Measurements from ENCODE around the gene CEP152.
"Not testable (repeated sequence)": the region's sequence is repeated elsewhere in the genome, so short reads cannot be mapped to it uniquely, and the experiment has no call there.

Gene CEP152

DNA sequence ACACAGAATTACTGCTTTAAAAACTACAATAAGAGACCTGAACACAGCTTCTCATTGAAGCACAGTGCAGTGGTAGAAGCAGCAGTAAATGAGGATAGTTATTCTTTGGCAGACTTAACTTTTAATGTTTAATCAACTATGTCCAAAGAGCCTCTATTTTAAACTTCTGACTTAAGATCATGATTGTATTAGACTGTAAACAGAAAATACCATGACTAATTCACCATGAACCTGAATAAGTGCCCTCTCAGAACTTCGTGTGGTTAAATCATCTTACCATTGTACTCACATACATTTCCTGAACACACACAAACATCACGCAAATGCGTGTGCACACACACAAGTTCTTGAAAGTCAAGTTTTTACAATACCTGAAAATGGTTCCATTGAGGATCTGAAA is 13.9 kb downstream of the CEP152 start:
- TF ChIP-seq, protein P1, sequence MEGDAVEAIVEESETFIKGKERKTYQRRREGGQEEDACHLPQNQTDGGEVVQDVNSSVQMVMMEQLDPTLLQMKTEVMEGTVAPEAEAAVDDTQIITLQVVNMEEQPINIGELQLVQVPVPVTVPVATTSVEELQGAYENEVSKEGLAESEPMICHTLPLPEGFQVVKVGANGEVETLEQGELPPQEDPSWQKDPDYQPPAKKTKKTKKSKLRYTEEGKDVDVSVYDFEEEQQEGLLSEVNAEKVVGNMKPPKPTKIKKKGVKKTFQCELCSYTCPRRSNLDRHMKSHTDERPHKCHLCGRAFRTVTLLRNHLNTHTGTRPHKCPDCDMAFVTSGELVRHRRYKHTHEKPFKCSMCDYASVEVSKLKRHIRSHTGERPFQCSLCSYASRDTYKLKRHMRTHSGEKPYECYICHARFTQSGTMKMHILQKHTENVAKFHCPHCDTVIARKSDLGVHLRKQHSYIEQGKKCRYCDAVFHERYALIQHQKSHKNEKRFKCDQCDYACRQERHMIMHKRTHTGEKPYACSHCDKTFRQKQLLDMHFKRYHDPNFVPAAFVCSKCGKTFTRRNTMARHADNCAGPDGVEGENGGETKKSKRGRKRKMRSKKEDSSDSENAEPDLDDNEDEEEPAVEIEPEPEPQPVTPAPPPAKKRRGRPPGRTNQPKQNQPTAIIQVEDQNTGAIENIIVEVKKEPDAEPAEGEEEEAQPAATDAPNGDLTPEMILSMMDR (IDR thresholded peaks at IDR 0.05) = no peak
- Mint-ChIP-seq H3K36me3 (ENCODE audit: low read depth) (peaks cover 27% of the 10 kb centered on the region), H3K27me3 (ENCODE audit: low read depth, poor library complexity) (no peaks in the 10 kb centered on the region), H3K9me3 (no peaks in the 10 kb centered on the region), H3K4me3 (no peak overlapping the region), H3K27ac (no peak overlapping the region), H3K4me1 (peaks cover 21% of the 10 kb centered on the region)
- DNase-seq = no peak

DNA sequence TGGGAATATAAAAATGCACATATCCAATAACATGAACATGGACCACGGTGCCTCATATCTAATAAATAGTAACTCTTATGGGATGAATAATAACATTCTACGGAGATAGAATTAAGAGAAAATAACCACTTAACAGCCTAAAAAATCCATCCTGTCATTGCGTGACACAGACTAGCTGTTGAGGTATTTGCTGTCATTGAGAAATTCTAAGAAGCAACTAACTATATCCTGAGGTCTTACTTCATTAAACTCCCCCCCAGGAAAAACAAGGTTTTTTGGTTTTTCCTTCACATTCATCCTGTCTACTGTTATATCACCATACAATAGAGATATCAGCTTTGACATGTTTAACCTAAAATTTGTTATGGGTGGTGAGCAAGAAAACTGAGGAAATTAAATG is 14.3 kb downstream of the CEP152 start:
- Mint-ChIP-seq H3K4me3 (no peak overlapping the region), H3K27ac (no peak overlapping the region), H3K9me3 (no peaks in the 10 kb centered on the region), H3K4me1 (peaks cover 21% of the 10 kb centered on the region), H3K36me3 (ENCODE audit: low read depth) (peaks cover 28% of the 10 kb centered on the region), H3K27me3 (ENCODE audit: low read depth, poor library complexity) (no peaks in the 10 kb centered on the region)
- TF ChIP-seq, protein P1 (IDR thresholded peaks at IDR 0.05) = no peak
- DNase-seq = no peak

DNA sequence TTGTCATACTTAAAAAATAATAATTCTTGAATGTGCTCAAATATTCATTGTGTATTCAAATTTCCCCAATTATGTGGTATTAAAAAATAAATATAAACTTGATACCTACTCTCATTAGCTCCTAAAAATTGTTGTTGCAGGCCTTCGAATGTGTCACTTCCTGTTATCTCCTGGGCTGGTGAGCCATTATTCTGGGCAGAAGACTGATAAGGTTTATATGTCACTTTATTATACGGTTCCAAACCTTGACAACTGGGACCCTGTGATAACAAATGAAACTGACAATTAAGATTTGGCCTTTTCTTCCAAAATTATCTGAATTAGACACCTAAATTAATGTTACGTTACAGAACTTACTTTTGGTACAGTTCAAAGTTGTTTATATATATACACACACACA is 15.0 kb downstream of the CEP152 start:
- no peaks in the 10 kb centered on the region for H3K27me3 Mint-ChIP-seq (ENCODE audit: low read depth, poor library complexity)
- TF ChIP-seq, protein P1 (IDR thresholded peaks at IDR 0.05) = no peak
- H3K4me1 Mint-ChIP-seq = peaks cover 21% of the 10 kb centered on the region
- H3K36me3 Mint-ChIP-seq (ENCODE audit: low read depth) = peaks cover 32% of the 10 kb centered on the region
- no peak for DNase-seq
- H3K9me3 Mint-ChIP-seq = no peaks in the 10 kb centered on the region
- H3K4me3 Mint-ChIP-seq = no peak overlapping the region
- H3K27ac Mint-ChIP-seq = no peak overlapping the region

DNA sequence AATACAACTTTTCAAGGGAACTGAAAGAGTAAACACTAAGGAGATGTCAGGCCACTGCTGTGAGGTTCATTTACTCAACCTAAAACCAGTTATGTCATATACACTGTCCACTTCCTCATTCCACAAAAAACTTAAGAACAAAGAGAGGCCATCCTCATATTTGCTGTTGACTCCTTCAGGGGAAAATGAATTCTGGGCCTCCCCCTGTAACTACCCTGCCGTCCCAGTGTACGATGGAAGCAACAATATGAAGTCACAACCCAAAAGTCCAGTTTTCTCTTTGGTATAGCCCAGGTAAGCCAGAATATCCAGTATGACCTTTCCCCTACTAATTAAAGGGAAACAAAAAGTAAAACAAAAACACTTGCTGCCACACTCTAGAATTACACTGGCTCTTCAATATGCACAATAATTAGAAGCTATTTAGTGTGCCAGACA is 16.2 kb downstream of the CEP152 start:
- Mint-ChIP-seq H3K27ac (no peak overlapping the region), H3K36me3 (ENCODE audit: low read depth) (peaks cover 44% of the 10 kb centered on the region), H3K4me1 (peaks cover 12% of the 10 kb centered on the region), H3K9me3 (no peaks in the 10 kb centered on the region), H3K27me3 (ENCODE audit: low read depth, poor library complexity) (no peaks in the 10 kb centered on the region), H3K4me3 (no peak overlapping the region)
- TF ChIP-seq, protein P1 (IDR thresholded peaks at IDR 0.05) = no peak
- DNase-seq = no peak

DNA sequence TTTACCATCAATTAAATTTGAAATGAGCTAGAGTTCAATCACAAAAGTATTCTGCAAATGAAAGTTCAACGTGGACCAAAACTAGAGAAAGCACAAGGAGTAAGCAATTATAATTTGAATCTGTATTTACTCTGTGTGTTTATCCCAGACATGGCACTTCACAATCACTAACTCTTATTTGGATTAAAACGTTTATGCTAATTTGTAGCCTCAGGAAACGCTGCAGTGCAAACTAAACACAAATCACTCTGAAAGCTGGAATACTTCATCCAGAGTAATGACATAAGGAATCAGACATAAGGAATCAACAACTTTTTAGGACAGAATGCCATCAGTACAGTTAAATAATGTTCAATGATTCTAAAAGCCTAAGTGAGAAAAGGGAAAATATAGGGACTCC is 18.5 kb downstream of the CEP152 start:
- DNase-seq = no peak
- TF ChIP-seq, protein P1 (IDR thresholded peaks at IDR 0.05) = no peak
- H3K9me3 Mint-ChIP-seq = no peaks in the 10 kb centered on the region
- no peaks in the 10 kb centered on the region for H3K4me1 Mint-ChIP-seq
- no peaks in the 10 kb centered on the region for H3K27me3 Mint-ChIP-seq (ENCODE audit: low read depth, poor library complexity)
- no peak overlapping the region for H3K4me3 Mint-ChIP-seq
- H3K36me3 Mint-ChIP-seq (ENCODE audit: low read depth) = peaks cover 64% of the 10 kb centered on the region
- H3K27ac Mint-ChIP-seq = no peak overlapping the region

DNA sequence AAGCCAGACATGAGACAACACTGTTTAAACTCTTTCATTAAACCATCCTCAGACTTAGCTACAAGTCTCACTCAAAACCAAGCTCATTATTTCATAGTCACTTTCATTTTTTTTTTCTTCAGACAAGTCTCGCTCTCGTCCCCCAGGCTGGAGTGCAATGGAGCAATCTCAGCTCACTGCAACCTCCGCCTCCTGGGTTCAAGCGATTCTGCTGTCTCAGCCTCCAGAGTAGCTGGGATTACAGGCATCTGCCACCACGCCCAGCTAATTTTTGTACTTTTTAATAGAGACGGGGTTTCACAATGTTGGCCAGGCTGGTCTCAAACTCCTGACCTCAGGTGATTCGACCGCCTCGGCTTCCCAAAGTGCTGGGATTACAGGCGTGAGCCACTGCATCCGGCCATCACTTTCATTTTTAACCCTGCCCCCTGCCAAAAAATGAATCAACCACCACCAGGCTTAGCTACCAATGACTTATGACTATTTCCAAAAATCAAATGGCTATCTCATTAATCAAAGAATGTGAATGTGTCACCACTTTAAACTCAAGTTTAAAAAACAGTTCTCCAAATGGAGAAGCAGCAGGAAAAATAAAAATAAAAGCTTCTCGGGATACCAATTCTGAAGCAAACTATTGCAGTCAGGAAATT is 20.3 kb downstream of the CEP152 start:
- H3K9me3 Mint-ChIP-seq; H3K27me3 Mint-ChIP-seq (ENCODE audit: low read depth, poor library complexity); H3K4me1 Mint-ChIP-seq; DNase-seq; H3K4me3 Mint-ChIP-seq; H3K27ac Mint-ChIP-seq: not testable (repeated sequence)
- H3K36me3 Mint-ChIP-seq (ENCODE audit: low read depth) = peaks cover 65% of the 10 kb centered on the region

Measured in nephron progenitor cell (in vitro differentiated cells).